Measurements from ENCODE around the gene ZNF747.
A peak's percentile ranks its signal among the peaks of the same experiment; 100 is the strongest.
"Not testable (repeated sequence)": the region's sequence is repeated elsewhere in the genome, so short reads cannot be mapped to it uniquely, and the experiment has no call there.

The ZNF747 gene

DNA sequence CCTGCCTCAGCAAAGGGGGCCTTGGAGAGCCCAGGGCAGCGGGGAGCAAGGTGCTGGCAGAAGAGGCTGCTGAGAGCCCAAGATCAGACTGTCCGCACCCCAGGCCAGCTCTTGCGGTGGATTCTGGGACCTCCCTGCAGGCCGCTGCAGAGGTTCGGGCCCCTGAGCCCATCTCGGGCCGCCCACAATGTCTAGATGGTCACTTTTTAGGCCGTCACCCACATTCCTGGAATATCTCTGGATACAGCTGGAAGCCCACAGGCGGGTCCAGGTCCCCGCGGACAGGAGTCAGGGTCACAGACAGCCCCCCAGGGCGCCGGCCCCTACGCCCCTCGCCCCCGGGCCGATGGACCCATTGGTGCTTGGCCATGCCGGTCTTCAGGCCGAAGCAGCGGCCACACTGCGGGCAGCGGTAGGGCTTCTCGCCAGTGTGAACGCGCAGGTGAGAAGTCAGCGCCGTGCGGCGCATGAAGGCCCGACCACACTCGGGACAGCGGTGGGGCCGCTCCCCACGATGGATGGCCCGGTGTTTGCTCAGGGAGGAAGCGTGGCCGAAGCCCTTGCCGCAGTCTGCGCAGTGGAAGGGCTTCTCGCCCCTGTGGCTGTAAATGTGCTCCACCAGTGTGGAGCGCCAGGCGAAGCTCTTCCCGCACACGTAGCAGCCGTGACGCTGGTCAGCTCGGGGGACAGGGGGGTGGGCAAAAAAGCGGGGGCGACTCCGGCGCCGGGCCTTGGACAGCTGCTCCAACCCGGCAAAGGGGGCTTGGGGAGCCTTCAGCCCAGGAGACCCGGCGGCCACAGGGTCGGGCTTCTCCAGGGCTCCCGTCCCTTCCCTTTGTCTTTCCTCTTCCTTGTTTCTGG, 2.1 kb downstream of the ZNF747 start:
- DNase-seq = no peak

DNA sequence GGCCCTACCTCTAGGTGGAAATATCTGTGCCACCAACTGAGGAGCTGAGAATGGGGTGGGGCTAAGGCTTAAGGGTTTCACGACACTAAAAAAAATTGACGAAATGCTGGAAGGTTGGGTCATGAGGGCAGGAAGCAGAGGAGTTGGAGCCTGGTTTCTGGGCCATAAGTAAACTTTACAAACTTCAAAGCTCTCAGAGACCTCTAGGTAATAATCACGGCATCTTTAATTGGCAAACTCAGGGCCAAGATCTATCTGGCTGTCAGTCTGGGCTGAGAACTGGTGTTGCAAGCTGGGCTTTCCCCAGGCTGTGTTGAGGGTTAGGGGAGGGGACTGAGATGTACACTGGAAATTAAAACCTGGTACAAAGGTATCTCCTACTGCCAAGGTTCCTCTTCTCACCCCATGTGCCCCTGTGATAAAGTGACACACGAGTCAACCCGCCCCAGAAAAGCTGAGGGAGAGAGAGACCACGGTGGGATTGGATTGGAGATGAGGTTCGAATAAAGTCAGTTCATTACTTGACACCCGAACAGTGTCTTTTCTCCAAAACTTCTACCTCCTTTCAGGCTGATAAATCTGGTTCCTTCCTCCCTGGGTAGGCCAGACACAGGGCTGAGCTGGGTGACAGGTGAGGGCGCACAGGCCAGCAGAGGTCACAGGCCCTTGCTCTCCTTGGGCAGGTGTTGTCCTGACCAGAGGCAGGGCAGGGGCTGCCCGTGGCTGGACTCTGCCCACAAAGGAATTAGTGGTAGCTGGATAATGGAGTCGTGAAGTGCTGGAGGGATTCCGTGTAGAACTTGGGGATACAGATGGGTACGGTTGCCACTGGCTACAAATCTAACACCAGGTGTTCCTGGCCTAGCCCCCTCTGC, 4.3 kb downstream of the ZNF747 start:
- peak; percentile 27 for DNase-seq

DNA sequence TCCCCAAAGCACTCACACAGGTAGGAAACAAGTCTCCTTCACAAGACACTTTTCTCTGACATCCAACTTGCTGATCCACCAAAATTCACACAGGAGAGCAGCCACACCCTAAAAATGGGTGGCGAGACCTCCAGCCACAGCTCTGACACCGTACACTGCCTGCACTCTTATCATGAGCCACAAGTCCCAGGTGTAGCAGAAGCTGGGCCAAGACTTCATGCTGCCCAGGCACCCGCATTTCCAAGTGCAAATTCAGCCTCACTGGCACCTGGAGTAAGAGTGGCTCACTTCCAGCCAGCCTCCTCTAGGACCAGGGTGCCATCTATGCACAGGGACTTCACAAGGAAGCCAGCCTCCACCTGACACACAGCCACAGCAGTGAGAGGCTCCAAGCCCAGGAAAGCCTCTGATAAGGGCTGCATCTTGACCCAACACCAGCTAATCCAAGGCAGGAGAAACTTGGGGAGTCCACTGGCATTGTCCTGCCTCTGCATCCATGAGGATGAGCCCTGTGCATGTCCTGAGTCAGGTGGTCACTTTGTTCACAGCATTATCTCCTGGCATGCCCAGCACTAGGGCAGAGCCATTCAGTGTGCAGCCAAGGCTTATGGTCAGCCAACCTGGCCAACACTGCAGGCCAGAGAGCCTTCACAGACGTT, 5.7 kb downstream of the ZNF747 start:
- no peak for DNase-seq

DNA sequence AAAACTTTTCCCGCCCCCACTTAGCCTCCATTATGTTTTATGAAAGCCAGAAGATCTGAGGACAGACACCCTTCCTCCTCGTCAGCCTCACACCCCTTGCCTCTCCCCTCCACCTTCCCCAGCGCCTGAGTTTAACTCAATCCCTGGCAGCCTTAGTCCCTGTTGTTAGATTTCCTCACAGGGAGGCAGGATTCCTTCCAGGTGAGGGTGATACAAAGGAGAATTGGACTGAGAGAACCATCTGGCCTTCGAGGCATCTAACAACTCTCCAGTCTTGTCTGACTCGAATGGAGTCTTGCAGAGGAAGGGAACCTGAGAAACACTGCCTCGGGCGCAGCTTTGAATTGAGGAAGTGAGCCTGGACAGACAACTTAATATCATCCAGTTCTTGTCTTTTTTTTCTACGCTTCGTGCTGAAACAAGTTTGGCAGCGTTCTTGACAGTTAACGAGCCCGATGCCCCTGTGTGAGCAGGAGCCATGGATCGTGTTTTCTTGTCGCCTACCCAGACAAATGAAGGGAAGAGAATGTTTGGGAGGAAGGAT, 7.0 kb downstream of the ZNF747 start:
- DNase-seq = peak; percentile 11

DNA sequence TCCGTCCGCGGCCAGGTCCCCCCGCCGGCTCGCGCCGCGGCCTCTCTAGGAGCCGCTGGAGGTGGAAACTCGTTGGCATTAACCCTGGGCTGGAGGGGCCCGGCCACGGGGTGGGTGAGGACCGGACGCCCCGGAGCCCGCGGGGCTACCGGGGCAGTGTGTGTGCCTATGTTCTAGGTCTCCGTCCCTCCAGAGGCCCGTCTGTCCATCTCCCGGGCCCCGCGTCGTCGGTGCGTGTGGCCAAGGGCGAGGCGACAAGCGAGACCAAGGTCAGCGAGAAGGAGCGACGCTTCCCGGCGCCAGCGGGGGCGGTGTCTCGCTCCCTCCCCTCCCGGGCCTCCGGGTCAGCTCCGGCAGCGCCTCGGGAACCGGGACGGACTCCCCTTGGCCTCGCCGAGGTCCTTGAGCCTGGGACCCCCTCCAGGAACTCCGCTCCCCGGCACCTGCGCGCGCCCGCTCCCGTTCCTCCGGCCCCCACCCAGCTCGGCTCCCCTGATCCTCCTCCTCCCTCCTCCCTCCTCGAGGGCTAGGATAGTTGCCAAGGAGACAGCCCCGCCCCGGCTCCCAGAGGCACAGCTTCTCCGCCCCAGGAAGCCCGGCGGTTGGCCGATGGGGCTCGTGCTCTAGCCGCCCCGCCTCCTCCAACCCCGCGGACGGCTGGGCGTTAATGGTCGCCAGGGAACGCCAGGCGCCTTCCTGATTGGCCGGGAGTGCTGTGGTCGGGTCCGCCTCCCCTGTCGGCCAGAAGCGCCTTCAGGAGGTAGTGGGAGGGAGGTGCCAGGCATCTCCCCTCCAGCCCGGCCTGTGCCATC, 7.6 kb downstream of the ZNF747 start:
- DNase-seq = peak; percentile 93

DNA sequence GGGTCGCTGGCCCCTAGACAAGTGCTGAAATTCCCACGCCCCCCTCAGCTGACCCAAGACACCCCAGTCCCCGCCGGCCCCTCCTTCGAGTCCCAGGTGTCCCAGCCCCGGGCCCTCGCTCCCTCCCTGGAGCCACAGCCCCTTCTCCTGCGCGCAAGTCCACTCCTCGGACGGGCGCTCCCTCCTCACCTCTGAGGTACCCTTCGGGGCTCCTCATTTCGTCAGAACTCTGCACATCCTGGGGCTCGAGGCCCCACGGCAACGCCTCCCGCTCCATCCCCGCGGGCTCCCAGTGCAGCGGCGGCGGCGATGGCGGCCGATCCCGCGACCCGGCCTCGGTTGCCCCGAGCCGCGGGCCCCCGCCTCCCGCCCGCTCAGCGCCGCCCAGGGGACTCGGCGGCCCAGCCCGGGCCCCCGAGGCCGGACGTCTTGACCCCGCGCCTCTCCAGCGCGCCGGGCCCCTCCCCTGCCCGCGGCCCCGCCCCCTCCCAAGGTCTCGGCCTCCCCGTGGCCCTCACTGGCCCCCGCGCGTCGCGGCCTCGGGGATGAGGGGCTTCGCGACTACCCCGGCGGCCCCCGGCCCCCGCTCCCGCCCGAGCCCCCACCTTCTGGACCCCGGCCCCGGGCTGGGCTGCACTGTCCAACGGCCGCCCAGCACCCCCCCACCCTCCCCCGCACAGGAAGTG, 8.4 kb downstream of the ZNF747 start, which contains the start of gene ZNF768:
ZNF768 (minus strand) TSS at position 430 of the 686 bp plus-strand sequence; CDS start at position 277, 153 bp downstream.
- DNase-seq = no peak

DNA sequence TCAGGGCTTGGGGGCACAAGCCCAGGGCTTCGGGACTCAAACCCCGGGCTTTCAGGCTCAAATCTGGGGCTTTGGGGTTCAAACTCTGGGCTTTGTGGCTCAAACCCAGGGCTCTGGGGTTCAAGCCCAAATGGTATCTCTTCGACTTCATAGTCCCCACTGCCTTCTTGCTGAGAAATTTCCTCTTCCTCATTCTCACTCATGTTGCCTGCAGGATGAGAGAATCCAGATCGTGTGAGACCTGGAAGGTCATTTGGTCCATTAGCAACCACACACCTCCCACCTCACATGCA, 8.9 kb downstream of the ZNF747 start:
- DNase-seq = no peak

DNA sequence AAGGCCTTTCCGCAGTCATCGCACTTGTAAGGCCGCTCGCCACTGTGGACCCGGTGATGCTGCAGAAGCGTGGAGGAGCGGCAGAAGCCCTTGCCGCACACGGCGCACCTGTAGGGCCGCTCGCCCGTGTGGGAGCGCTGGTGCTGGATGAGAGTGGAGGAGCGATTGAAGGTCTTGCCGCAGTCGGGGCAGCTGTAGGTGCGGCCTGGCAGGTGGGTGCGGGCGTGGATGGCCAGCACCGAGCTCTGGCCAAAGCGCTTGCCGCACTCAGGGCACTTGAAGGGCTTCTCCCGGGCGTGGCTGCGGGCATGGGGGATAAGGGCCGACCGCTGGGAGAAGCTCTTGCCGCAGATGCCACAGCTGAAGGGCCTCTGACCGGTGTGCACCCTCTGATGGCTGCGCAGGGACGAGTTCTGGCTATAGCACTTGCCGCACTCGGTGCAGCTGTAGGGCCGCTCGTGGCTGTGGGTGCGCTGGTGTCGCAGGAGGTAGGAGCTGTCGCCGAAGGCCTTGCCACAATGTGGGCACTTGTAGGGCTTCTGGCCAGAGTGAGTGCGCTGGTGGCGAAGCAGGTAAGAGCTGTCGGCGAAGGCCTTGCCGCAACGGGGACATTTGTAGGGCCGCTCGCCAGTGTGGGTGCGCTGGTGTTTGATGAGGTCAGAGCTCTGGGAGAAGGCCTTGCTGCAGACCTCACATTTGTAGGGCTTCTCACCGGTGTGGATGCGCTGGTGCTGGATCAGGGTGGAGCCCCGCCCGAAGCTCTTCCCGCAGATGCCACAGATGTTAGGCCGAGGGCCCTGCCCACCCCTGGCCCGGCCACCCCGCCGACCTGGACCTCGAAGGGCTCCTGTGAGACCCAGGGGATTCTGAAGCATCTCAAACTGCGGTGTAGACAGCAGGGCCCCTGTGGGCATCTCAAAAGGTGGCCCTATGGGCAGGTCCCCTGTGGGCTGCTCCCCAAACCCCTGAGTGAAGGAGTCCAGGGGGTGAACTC, 9.8 kb downstream of the ZNF747 start:
- DNase-seq = no peak

DNA sequence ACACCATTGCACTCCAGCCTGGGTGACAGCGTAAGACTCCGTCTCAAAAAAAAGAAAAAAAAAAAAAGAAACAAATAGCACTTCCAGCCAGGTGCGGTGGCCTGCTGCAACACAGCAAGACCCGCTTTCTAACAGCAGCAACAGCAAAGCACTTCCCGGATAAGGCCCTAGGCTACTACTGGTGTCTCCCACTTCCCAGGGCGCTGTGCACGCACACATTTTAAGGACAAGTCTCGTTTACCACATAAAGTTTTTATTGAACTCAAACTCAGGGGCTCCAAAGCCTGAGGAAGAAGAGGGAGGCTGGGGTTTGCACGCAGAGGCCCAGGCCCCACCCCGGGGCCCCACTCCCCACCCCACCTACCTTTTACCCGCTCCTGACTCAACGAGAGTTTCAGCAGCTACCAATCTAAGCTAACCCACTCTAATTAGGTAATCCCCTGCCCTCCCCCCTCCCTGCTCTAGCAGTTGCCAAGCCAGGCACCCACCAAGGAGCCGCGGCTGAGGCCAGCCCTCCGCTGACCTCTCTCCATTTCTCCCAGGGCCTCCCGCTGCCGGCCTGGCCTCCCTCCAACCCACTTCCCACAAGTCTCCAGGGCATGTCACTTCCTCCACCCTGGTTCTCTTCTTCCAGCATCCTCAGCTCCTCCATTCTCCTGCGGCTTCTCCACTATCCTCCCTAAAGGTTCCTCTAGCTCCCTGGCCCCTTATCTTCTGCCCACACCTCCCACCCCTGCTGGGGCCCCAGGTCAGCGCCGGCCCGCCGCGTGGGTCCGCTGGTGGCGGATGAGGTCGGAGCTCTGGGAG, 10.7 kb downstream of the ZNF747 start:
- no peak for DNase-seq

DNA sequence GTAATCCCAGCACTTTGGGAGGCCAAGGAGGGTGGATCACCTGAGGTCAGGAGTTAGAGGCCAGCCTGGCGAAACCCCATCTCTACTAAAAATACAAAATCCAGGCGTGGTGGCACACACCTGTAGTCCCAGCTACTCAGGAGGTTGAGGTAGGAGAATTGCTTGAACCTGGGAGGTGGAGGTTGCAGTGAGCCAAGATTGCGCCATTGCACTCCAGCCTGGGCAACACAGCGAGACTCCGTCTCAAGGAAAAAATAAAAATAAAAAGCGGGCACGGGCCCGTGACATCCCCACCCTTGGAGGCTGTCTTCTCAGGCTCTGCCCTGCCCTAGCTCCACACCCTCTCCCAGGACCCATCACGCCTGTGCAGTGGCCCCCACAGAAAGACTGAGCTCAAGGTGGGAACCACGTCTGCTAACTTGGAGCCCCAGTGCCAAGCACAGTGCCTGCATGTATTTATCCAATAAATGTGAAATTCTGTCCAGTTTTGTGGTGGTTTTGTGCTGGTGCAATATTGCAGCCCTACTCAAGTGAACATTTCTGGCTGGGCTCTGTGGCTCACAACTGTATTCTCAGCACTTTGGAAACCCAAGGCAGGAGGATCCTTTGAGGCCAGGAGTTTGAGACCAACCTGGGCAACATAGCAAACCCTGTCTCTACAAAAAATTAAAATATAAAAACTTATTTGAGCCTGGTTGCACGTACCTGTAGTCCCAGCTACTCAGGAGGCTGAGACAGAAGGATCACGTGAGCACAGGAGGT, 11.8 kb downstream of the ZNF747 start:
- DNase-seq = not testable (repeated sequence)

DNA sequence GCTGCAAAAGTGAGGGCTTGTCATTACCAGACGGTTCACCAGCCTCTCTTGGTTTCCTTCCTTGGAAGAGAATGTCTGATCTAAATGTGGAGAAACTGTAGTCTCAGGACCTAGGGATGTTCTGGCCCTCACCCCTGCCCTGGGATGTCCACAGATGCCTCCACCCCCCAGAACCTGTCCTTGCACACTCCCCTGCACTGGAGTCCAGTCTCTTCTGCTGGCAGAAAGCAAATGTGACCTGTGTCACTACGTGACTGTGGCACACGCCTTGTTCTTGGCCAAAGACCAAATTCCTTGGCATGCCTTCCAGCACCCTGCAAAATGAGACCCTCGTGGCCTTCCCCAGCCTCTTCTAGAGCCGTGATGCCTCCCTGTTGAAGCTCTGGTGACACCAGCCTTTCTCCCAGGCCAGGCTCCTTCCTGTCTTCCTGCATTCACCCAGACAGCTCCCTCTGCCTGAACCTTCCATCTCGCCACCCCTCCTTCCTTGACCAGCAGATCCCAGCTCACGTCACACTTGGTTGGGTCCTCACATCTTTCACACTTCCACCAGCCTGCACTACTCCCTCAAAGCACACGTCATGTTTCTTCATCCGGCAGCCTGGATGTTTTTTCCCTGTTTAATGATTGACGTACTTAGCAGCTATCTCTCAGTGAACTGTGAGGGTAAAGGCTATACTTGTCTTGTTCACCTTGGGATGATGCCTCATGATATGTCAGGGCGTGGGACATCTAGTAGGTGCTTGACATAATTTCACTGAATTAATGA, 12.6 kb downstream of the ZNF747 start:
- no peak for DNase-seq

DNA sequence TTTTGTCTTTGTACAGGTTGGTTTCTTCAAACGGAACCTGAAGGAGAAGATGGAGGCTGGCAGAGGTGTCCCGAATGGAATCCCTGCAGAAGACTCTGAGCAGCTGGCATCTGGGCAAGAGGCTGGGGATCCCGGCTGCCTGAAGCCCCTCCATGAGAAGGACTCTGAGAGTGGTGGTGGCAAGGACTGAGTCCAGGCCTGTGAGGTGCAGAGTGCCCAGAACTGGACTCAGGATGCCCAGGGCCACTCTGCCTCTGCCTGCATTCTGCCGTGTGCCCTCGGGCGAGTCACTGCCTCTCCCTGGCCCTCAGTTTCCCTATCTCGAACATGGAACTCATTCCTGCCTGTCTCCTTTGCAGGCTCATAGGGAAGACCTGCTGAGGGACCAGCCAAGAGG, 13.2 kb downstream of the ZNF747 start:
- no peak for DNase-seq

DNA sequence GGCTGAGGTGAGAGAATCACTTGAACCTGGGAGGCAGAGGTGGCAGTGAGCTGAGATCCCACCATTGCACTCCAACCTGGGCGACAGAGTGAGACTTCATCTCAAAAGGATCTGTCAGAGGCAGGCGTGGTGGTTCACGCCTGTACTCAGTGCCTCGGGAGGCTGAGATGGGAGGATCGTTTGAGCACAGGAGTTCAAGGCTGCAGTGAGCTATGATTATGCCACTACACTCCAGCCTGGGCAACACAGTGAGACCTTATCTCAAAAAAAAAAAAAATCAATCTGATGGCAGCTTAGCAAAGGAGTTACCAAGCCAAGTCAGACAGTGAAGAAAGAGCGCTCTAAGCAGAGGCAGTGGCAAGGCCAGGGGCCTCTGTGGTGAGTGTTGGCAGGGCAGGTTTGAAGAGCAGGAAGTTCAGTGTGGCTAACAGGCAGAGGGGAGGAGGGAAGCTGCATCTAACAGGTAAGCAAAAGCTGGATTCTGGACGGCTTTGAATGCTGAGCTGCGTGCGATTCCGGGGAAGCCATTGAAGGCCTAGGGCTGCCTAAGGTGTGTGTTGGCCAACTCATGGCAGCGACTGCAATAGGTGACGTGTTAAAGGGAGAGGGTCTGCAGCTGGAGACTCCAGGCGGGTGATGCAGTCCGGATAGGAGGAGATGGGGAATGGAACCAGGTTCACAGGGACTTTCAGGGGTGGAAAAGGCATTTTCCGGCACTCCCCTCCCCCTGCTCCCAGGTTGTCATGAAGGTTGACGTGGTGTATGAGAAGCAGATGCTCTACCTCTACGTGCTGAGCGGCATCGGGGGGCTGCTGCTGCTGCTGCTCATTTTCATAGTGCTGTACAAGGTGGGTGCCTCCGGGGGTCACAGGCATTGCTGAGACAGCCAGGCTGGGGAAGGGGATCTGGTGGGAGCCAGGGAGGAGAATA, 15.3 kb downstream of the ZNF747 start:
- DNase-seq = no peak

DNA sequence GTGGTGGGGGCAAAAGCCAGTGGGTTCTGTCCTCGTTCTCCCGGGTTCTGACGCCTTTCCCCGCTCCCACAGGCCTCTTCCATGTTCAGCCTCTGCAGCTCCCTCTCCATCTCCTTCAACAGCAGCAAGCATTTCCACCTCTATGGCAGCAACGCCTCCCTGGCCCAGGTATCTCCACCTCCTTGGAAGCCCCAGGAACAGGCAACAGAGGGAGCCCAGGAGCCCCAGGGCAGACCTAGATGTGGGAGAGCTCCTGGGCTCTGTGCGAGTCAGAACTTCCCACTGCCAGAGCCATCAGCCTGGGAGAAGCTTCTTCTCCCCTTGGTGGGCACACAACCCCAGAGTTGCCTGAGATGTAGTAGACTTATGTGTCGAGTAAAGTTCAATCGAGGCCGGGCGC, 16.1 kb downstream of the ZNF747 start:
- DNase-seq = no peak

DNA sequence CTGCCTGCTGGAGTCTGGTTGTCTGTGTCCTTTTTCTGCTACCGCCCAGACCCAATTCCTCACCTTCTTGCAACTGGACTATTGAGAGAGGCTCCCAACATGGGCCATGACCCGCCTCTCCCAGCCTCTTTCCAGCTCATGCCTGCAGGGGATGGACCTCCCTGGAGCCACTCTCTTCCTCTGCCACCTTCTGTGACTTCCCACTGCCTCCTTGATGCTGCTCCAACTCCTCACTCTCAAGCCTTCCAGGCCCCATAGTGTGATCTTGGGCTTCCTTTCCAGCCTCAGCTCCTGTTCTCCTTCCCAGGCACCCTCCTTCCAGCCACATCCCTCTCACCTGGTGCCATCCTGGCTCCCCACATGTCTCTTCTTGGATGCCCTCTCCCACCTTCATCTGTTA, 19.4 kb downstream of the ZNF747 start:
- no peak for DNase-seq

DNA sequence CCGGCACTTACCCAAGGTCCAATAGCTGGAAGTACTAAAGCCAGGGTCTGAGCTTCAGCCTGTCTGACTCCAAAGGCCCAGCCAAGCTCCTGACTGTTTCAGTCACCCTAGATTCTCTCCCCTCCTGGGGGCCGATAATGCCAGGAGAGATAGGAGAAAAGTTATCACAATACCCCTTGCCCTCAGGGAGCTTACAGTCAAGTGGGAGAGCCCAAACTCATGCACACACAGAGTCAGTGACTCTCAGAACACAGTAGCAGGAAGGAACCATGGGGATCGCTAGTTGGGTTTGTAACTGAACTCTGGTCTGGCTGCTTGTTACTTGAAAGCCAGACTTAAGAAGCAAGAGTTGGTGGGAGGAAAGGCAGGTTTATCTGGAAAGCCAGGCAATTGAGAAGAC, 23.1 kb downstream of the ZNF747 start:
- no peak for DNase-seq
